Activated CD4-positive, alpha-beta T cell treated with anti-CD3 and anti-CD28 coated beads, Interleukin-2, Interleukin-6, amounts not matched to agents 100 ng/mL and 50 ng/mL, durations not matched to agents 16 hours and 8 hours (primary cell): Measurements from ENCODE around the gene CRACDL.

ENCODE experiments used
- DNase-seq: peaks from one replicate; pipeline ENCODE4 v3.0.0-alpha.2; 2020

Gene CRACDL

DNA sequence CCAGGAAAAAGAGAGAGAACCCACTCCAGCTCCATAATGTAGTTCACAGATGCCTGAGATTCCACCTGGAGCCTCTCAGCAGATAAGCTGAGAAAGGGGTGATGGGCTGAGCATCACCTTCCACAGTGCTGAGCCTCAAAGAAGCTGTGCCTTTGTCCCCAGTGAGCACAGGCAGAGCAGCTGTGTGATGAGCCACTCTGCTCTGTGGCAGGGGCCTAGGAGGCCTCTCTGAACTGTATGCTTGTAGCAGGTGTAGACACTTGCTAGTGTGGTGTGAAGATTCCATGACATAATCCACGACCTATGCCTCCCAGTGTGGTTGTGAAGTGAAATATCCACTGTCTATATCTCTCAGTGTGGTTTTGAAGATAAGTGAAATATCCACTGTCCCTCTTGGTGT lies 134.7 kb downstream of the CRACDL start:
- no peak for DNase-seq

DNA sequence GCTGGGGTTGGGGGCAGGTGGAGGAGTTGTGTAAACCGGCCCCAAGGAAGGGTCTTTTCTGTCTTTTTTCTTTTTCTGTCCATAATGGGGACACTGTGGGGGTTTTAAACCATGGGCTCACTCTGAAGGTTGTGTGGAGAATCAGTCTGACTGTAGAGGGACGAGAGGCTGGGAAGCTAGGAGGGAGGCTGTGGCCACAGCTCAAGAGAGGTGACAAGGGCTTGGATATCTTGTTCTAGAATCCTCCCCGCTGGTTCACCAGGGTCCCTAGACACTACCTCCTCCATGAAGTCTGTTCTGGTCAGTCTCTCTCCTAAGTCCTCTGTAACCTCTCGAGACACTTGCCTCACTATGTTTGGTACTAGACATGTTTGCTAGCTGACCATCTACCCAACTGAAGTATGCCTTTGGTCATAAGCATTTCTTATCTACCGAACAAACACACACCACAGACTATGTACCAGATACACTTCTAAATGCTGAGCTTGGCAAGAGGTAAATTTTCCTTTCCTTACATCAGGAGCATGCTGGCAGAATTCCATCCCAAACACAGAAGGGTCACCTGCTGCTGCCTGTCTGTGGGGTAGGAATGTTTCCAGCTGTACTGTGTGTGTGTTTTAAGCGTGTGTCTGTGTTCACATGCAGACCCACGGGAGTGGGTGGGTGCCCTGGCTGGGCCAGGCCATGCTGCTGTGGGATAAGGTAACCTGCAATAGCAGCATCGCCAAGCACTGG lies 135.5 kb downstream of the CRACDL start:
- DNase-seq = no peak

DNA sequence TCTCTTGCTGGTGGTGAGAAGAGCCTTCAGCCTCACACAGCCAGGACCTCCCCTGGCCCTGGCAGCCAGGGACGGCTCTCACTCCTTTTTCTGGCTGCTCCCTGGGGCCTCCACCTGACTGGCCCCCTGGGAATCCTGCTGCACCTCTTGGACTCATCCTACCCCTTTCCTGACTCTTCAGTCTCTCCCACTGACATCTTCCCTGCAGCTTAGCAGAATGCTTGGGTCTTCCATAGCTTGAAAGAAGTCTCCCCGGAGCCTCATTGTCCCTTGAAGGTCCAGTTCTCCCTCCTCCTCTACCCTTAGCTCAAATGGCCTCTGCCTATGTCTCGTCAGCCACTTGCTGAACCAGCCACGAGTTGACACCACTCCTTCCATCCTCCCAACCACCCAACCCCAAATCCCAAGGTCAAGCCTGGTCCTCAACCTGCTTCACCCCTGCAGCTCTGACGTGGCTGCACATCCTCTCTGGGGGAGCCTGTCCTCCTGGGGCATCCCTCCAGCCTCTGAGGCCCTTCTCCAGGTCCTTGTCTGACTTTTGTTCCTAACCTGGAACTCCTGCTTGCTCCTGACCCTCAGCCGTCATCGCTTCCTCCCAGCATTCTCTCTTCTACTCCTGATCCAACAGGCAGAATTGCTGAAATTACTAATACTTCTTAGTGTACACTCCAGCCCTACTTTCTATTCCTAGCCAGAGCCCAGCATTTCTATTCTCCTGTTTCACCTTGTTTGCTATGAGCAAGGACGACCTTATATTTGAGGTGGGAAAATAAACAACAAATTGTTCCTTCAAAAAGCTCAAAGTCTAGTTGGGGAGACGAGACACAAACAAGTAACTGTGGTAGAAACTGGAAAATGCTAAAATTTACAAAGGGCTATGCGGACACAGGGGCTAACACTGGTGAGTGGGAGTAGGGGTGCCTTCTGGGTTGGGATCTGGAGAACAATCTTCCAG lies 136.4 kb downstream of the CRACDL start:
- no peak for DNase-seq

DNA sequence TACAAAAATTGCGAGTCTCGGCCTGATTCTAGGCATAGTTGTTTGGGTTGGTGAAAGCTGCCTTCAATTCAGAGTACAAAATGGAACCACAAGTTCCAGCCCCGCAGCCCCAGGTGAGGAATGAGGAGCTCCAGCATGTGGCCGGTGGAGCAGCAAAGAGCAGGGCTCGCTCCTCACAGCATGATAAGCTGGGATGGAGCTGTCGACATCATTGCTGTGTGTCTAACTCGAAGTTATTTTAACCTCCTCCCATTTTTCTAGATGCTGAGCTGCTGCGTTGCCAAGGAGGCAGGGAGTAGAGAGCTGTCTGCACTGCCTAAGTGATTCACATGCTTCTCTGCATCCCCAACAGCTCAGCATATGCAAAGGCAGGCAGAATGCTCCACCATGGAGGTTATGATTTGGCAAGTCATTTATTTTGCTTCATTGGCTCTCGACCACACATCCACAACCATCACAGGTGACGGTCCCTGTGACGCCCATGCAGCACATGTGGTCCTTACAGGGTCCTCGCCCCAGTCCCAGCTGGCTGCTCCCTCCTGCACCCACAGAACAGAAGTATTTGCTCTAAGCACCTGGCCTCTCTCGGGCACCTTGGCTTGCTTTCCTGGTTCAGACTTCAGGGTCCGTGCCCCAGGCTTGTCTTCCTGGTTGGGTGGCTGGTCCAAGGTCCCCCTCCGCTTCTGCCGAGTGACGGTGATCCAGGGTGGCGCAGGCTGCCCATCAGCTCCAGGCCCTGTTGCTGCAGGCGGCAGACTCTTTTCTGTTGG lies 139.1 kb downstream of the CRACDL start:
- no peak for DNase-seq

DNA sequence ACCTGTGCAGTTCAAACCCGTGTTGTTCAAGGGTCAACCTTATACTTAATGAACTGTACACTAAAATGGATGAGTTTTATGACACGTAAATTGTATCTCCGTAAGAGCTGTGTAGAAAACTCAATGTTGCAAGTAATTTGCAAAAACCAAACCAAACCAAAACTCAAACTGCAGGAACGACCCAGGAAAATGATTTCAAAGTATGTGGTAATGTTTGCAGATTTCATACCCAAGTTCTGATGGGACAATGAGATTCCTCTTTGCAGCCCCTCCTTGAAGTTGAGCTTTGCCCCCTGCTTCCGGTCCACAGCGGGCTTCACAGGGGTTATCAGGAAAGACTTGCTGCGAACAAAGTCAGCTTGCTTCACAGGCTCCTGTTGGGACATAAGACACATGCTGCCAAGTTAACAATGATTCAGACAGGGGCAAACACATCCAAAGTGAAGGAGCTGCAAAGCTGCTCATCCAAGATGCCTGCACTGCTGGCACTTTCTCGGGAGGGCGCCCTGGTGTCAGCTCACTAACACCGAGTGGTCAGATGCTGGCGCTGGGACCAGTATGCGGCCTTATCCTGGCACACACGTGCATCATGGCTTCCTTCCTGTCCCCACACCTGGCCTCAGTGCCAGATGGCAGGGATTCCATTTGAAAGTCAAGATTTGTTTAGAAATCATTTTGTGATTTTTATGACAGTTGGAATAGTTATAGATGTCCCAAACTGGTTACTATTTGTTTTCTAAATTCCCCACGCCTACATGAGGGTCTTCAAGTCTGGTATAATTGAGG lies 139.9 kb downstream of the CRACDL start:
- no peak for DNase-seq

DNA sequence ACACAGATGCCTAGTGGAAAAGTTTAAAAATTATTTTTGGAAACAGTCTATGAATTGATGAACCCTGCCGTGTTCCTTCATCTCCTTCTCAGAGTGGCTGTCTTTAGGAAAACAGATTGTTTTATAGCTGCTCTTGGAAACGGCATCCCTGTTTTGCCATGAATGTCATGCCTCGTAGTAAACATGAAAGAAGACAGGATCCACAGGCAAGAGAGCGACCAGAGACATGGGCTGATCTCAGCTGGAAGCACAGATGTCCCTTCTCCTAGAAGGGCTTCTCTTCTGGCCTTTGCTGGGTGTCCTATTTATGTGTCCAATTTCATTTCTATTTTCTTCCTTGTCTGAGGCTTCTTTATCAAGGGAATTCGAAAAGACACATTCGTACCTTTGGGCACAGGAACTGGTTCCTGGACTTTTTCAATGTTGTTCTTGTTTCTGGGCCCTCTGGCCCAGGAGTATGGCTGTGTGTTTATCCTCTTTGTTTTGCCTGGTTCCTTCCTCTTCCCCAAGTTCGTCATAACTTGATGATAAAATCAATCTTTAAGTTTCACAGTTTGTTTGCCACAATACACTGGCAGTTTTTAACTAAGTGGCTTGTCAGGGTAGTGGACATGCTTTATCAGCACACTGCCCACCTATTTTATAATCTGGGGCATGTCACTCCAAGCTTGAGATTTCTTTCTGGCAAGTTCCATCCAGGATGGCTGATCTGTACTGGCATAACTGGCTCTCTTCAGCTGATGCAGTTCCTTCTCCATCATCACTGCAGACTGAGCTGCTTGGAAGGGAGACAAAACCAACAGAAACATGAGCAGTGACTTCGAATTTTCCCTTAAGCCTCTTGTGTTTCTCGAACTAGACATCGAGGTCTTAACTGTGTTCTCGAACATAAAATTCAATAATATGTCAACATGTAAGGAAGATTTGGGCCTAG lies 141.9 kb downstream of the CRACDL start:
- DNase-seq = no peak

DNA sequence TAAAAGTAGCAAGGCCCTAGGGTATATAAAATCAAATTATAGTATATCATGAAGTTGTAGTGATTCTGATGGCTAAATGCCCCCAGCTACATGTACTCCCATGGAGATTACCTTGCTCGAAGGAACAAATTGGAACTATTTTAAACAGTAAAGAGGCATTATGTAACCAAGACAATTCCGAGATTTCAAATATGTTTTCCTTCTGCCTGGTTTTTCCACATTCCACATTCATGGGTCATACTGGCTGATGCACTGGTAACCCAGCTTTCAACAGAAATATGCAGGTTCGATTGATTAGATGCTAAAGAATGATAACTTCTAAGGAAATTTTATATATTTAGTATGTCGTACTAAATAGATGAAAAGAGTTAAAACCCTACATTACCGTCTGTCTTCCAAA lies 142.8 kb downstream of the CRACDL start:
- no peak for DNase-seq

DNA sequence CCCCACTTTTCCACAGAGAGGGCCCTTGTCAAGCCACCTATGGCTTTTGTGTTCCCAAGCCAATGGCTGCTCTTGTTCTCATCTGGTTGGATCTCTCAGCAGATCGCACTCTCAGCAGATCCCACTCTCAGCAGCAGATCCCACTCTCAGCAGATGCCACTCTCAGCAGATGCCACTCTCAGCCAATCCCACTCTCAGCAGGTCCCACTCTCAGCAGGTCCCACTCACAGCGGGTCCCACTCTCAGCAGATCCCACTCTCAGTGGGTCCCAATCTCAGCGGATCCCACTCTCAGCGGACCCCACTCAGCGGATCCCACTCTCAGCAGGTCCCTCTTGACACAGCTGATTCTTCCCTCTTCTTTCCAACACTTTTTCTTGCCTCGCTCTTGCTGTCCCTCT lies 145.8 kb downstream of the CRACDL start:
- no peak for DNase-seq

DNA sequence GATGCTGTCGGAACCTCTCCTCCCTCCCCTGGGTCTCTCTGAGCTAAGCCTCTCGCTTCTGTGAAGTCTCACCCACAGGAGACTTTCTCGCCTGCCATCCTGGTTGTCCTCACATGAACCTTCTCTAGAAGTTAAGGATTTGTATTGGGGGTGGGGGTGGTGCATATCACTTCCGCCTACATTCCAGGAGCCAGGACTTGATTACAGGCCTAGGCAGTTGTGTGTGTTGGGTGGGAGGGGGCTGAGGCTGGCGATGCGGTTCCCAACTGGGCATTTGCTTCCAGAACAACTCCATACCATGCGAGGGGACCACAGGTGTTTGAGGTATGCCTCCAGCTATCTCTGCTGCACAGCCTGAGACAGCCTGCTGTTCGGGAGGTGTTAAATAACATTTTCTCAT lies 148.3 kb downstream of the CRACDL start:
- DNase-seq = no peak

DNA sequence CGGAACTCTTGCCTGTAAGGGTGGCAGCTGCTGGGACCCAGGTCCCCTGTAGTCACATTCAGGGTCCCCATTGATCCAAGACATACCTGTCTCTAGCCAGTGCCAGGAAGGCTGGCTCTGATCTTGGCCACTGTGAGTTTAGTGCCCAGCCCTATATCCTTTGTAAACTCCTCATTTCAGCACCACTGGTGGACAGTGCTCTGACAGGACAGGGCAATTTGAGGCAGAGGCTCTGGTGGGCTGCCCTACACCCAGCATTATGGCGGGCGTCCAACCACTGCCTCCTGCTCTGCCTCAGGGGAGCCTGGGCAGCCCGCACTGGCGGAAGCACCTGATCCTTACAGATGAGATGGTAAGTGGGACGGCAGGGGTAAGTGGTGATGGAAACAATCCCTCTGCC lies 149.8 kb downstream of the CRACDL start:
- no peak for DNase-seq

DNA sequence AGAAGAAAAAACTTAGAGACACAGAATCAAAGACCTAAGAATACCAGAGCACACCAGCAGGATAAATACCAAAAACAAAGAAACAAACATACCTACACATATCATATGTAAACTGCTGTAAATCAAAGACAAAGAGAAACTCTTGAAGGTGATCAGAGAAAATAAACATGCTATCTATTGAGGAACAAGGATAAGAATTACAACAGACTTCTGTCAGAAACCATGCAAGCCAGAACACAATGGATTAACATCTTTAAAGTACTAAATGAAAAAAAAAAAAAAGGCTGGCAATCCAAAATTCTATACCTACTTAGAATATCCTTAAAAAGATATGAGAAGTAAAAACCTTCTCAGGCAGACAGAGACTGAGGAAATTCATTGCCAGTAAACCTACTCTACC lies 153.5 kb downstream of the CRACDL start:
- DNase-seq = no peak

DNA sequence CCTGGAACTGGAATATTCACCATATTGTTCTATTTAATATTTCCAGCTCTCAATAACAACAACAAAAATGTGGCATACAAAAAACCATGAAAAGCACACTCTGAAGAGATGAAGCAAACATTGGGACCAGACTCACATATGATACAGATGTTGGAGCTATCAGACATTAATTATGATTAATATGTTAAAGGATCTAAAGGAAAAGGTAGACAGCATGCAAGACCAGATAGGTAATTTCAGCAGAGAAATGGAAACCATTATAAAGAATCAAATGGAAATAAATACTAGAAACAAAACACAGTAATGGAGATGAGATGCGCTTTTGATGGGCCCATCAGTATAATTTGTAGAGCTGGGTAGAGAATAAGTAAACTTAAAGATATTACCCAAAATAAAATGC lies 154.2 kb downstream of the CRACDL start:
- no peak for DNase-seq

DNA sequence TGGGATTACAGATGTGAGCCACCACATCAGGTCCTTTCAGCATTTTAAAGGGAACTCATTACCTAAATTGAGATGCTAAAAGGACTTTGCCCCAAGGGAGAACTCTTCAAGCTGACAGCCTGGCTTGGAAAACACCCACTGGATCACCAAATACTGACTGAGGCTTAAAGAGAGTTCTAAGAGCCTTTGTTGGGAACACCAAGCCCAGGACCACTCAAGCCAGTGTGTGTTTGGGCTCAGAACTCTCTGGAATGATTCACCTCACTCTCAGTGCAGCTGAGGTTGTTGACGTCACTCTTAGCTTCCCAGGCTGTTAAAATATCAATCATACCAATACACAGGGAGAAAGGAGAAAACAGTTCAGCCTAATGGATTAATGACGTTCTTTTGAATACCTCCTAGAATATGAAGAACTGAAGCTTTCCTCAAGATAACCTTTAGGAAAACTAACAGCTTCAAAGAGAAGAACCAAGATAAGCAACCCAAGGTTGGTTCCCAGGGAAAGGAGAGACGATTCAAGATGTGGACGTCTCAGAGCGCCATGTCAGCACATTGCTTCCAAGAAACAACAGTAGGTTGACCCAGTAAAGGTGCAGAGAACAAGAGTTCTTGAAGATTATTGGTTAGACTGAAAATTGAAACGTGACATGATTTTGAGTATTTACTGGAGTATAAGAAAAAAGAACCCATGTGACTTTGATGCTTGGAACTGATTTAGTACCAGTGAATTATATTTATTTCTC lies 157.1 kb downstream of the CRACDL start:
- DNase-seq = no peak

DNA sequence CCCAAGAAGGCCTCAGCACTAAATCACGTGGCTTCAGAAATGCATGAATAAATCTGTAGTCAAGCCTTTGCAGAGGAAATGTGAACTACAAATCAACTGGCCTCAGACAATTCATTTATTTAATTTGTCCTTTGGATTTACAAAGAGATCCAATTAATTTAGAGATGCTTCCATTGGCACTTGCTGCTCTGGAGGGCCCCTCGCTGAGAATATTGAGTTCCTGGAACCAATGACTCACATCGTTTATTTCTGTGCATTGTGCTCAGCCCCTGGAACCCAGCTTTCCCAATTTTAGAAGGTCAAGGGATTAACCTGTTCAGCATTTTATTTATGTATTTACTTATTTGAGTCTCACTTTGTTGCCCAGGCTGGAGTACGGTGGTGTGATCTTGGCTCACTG lies 157.9 kb downstream of the CRACDL start:
- DNase-seq = no peak

DNA sequence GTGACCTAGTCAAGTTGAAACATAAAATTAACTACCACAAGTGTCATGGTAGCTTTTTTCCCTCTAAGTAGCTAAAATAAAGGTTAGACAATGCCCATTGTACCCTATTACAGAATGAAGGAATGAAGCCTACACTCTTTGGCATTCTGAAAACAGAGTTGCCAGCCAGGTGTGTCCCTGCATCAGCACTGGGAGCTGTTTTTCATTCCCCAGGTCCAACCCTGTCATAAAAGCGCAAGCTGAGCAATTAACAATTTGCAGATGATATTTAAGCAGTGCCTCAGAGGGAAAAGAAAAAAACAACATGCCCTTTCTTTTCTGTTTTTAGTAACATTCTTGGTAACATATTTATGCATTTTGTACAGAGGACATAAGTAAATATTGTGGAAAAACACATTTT lies 158.3 kb downstream of the CRACDL start:
- DNase-seq = no peak

DNA sequence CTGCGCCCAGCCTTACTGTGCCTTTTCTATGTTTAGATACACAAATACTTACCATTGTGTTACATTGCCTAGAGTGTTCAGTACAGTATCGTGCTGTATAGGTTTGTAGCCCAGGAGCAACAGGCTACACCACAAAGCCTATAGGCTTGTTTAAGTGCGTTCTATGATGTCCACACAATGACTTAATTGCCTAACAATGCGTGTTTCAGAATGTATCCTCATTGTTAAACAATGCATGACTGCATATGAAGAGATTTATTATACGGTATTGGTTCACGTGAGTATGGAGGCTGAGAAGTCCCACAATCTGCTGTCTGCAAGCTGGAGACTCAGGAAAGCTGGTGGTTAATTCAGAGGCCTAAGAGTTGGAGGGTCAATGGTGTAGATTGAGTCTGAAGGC lies 158.9 kb downstream of the CRACDL start:
- DNase-seq = no peak

DNA sequence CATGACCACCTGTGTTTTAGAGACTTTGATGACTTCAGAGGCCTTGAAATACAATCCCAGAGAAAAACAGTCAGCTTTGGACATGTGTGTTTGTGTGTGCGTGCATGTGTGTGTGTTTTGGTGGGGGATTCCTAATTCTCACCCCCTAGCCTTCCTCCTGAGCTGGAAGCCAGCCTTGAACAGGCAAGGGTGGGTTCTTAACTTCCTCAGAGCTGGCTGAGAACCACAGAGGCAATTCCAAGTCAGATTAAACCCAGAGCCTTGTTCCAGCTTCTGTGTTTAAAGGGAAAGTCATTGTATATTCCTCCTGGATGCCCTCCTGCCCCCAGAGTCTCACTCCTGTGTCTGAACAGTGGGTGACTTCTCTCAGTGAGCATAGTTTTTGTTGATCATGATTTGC lies 159.9 kb downstream of the CRACDL start:
- no peak for DNase-seq

DNA sequence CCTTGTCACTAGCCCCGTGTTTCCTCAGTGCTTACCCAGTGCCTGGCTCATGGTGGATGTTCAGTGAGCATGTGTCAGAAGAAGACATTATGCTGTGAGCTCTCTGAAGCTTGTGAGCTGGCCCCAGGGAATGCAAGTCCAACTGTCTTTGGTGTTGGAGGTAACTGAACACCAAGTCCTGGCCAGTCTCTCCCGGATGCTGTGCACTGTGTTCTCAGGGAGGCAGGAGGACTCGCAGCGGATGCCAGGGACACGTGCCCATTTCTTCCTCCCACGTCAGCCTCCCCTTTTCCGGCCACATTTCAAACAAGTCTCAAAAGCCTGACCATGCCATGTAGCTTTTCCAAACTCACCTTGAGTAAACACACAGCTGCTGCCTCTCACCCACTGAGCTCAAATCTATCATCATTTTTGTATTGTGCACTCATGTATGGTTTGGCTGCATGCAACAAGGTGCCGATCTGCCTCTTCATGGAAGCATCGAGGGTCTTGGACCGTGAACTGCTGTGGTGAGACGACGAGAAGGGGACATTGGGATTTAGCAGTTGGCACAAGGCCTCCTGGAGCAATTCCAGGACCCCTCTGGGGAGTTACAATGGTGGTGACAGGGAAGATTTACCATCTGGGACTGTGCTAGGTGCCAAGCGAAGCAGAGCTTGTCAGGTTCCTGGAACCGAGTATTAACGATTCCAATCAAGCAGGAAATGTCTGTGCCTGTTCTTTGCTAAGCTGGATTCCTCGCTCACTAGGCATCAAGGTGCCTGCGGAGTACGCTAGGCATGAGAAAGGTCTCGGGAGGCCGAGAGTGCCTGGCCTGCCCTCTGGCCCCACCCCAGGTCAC lies 160.7 kb downstream of the CRACDL start:
- DNase-seq = no peak

DNA sequence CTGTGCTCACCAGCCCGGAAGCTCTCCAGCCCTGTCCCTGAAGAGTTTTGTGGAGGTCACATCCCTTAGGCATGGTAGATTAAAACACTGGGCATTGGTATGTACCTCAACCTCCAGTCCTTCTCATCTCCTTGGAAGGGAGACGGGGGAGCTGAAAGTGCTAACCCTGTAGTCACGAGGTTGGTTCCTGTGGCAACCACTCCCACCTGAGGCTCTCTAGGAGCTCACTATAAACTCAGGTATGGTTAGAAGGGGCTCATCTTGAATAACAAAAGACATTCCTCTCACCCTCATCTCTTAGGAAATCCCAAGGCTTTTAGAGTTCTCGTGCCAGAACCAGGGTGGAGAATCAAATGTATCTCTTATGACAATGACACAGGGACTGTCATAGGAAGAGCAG lies 162.1 kb downstream of the CRACDL start:
- no peak for DNase-seq

DNA sequence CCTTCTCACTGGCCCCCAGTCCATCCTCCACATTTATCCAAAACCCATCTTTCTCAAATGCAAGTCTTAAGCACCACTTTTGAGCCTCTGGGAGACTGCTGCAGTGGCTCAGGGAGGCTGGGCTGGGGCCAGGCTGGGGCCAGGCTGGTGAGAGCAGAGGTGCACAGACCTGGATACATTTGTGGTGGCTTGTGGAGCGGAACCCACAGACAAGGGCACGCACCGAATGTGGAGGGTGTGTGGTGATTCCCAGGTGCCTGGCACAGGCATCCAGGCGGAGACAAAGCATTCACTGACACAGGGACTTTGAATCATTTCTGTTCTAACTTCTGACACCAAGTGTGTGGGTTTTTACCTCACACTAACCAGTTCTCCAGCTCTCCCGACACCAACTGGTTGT lies 162.9 kb downstream of the CRACDL start:
- no peak for DNase-seq
